Measurements from ENCODE around the gene PTH1R. TPM values are rescaled to one million over a fixed set of nuclear protein-coding genes. Genes with fewer than 3 reads are reported as not detected.
A peak's percentile ranks its signal among the peaks of the same experiment; 100 is the strongest.

Gene PTH1R
- total and polyA plus RNA-seq, 2 experiments from 2014 or later: 0.60 to 1.3 TPM

DNA sequence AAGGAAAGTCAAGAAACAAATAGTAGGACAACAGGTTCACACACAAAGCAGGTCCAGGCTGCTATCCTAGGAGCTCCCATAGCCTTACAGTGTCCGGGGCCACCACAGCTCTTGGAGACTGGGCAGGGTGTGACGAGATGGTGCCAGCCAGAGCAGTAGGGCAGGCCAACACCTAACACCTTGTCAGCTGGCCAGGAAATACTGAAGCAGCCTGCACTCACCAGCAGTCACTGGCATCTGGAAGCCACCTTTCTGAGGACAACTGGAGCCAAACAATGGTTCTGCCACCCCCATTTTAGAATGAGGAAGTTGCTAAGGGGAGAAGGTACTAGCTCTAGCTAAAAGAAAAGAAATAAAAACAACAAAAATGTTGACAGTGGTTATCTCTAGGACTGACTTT, 51.8 kb downstream of the PTH1R start:
- H2AFZ ChIP-seq: no peak overlapping the region
- TF ChIP-seq EZH2phosphoT487 (IDR thresholded peaks at IDR 0.05; ENCODE audit: insufficient read depth, low read depth): no peak
- peaks cover 16% of the 10 kb centered on the region; the same call in 1 of the 2 replicates for H3F3A ChIP-seq (ENCODE audit: insufficient read depth)
- H3K79me2 ChIP-seq (ENCODE audit: insufficient read depth): peaks cover 87% of the 10 kb centered on the region
- H3K27me3 ChIP-seq (replicated peaks; ENCODE audit: insufficient read depth): no peaks in the 10 kb centered on the region
- H3K36me3 ChIP-seq (ENCODE audit: low read depth): 0 out of 2 replicates have a peak, but pooled peaks cover 7% of the 10 kb centered on the region
- no peak overlapping the region for H3K4me3 ChIP-seq
- H3K9me2 ChIP-seq (ENCODE audit: insufficient read depth): no peaks in the 10 kb centered on the region
- no peaks in the 10 kb centered on the region for H4K20me1 ChIP-seq (ENCODE audit: insufficient read depth)
- no peak overlapping the region for H3K4me2 ChIP-seq (ENCODE audit: unreplicated experiment)
- WGBS, 2 experiments (ENCODE audit: low coverage in 1 of 2, low lambda C conversion rate in 2 of 2, missing lambda C conversion rate in 2 of 2): 97 to 100% methylated on average over 2 of the region's 2 CpGs
- no peak for DNase-seq
- in situ Hi-C loops (cut with MboI): no loop called here
- no peak overlapping the region for H3K27ac ChIP-seq
- H3K9me3 ChIP-seq (ENCODE audit: low read depth): no peaks in the 10 kb centered on the region
- H3K4me1 ChIP-seq (ENCODE audit: insufficient read depth): peaks cover 28% of the 10 kb centered on the region
- no peak overlapping the region for H3K9ac ChIP-seq

- TF ChIP-seq EZH2phosphoT487 (IDR thresholded peaks at IDR 0.05; ENCODE audit: insufficient read depth, low read depth) (no peak), EZH2 (IDR thresholded peaks at IDR 0.05; ENCODE audit: insufficient read depth, poor library complexity, severe bottlenecking) (no peak)
- peaks cover 38% of the 10 kb centered on the region for H3K4me1 ChIP-seq (ENCODE audit: insufficient read depth)
- 73 to 81% methylated on average over 9 of the region's 9 CpGs for WGBS, 2 experiments (ENCODE audit: low coverage in 1 of 2, low lambda C conversion rate in 2 of 2, missing lambda C conversion rate in 2 of 2)
Observed at GRCh38 chr3:46930166-46930944, 52.8 kb downstream of the PTH1R start.

GRCh38 chr3:46930945-46931403, 53.5 kb downstream of the PTH1R start:
- Histone ChIP-seq H3K4me3 (no peak overlapping the region), H3K9ac (no peak overlapping the region), H3K4me1 (ENCODE audit: insufficient read depth) (peaks cover 43% of the 10 kb centered on the region), H3K9me2 (ENCODE audit: insufficient read depth) (no peaks in the 10 kb centered on the region), H3K36me3 (ENCODE audit: low read depth) (0 out of 2 replicates have a peak, but pooled peaks cover 5% of the 10 kb centered on the region), H3K27ac (peak overlapping the region; percentile 21; the same call in 1 of the 2 replicates), H3K79me2 (ENCODE audit: insufficient read depth) (peaks cover 86% of the 10 kb centered on the region), H3K4me2 (ENCODE audit: unreplicated experiment) (peak overlapping the region; percentile 9), H3K27me3 (replicated peaks; ENCODE audit: insufficient read depth) (no peaks in the 10 kb centered on the region), H4K20me1 (ENCODE audit: insufficient read depth) (no peaks in the 10 kb centered on the region), H2AFZ (no peak overlapping the region), H3F3A (ENCODE audit: insufficient read depth) (peaks cover 29% of the 10 kb centered on the region), H3K9me3 (ENCODE audit: low read depth) (no peaks in the 10 kb centered on the region)
- DNase-seq: no peak
- in situ Hi-C loops (cut with MboI): no loop called here
- TF ChIP-seq EZH2 (IDR thresholded peaks at IDR 0.05; ENCODE audit: insufficient read depth, poor library complexity, severe bottlenecking) (no peak), EZH2phosphoT487 (IDR thresholded peaks at IDR 0.05; ENCODE audit: insufficient read depth, low read depth) (no peak)
- WGBS, 2 experiments (ENCODE audit: low coverage in 1 of 2, low lambda C conversion rate in 2 of 2, missing lambda C conversion rate in 2 of 2): 67 to 72% methylated on average over 3 of the region's 3 CpGs

More at GRCh38 chr3:46930166-46930944, 52.8 kb downstream of the PTH1R start:
- Histone ChIP-seq H4K20me1 (ENCODE audit: insufficient read depth) (no peaks in the 10 kb centered on the region), H3K9me3 (ENCODE audit: low read depth) (no peaks in the 10 kb centered on the region), H3K9ac (no peak overlapping the region), H3F3A (ENCODE audit: insufficient read depth) (peaks cover 26% of the 10 kb centered on the region), H2AFZ (no peak overlapping the region), H3K4me2 (ENCODE audit: unreplicated experiment) (peak overlapping the region; percentile 9), H3K27me3 (replicated peaks; ENCODE audit: insufficient read depth) (no peaks in the 10 kb centered on the region), H3K27ac (0 out of 2 replicates have a peak overlapping the region, but pooled peaks have one; percentile 21), H3K4me3 (no peak overlapping the region), H3K36me3 (ENCODE audit: low read depth) (0 out of 2 replicates have a peak, but pooled peaks cover 5% of the 10 kb centered on the region), H3K9me2 (ENCODE audit: insufficient read depth) (no peaks in the 10 kb centered on the region), H3K79me2 (ENCODE audit: insufficient read depth) (peaks cover 91% of the 10 kb centered on the region)
- in situ Hi-C loops (cut with MboI): no loop called here
- DNase-seq: no peak

DNA sequence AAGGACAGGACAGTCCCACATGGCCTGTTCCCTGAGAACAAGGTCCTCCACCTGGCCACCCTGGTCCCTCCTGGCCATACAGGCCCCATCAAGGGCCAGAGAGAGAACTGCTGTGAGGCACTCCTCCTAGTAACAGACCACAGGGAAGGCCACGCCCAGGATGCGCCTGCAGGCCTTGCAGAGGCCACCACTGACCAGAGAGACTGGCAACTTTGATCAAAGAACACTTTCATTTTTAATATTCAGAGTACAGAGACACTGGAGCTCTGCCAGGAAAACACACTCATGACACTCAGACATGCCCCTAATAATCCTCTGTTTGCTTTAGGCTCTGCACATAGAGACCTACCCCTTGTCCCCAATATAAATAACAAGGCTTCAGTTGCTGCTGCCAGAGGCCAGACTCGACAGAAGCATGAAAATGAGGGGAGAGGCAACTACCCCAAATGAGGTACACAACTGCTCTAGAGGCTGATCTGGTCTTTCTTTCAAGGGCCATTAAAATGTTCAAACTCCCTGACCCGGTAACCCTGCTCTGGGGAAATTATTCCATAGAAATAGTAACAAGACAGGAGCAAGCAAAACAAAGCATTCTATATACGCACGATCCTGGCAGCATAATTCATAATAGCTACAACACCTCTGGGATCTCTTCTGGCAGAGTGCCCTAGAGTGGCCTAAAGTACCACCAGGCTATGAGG, 54.3 kb downstream of the PTH1R start:
- peak; percentile 56 for DNase-seq
- Histone ChIP-seq H3K4me3 (no peak overlapping the region), H2AFZ (no peak overlapping the region), H3K4me1 (ENCODE audit: insufficient read depth) (peaks cover 52% of the 10 kb centered on the region), H3K36me3 (ENCODE audit: low read depth) (0 out of 2 replicates have a peak, but pooled peaks cover 5% of the 10 kb centered on the region), H4K20me1 (ENCODE audit: insufficient read depth) (no peaks in the 10 kb centered on the region), H3K9me2 (ENCODE audit: insufficient read depth) (no peaks in the 10 kb centered on the region), H3K9ac (no peak overlapping the region), H3K27ac (peak overlapping the region; percentile 21; the same call in 1 of the 2 replicates), H3F3A (ENCODE audit: insufficient read depth) (peaks cover 37% of the 10 kb centered on the region), H3K9me3 (ENCODE audit: low read depth) (no peaks in the 10 kb centered on the region), H3K27me3 (replicated peaks; ENCODE audit: insufficient read depth) (no peaks in the 10 kb centered on the region), H3K4me2 (ENCODE audit: unreplicated experiment) (peak overlapping the region; percentile 41), H3K79me2 (ENCODE audit: insufficient read depth) (peaks cover 84% of the 10 kb centered on the region)
- WGBS, 2 experiments (ENCODE audit: low coverage in 1 of 2, low lambda C conversion rate in 2 of 2, missing lambda C conversion rate in 2 of 2): 78 to 81% methylated on average over 6 of the region's 6 CpGs
- in situ Hi-C loops (cut with MboI): no loop called here
- TF ChIP-seq EZH2phosphoT487 (IDR thresholded peaks at IDR 0.05; ENCODE audit: insufficient read depth, low read depth) (no peak), EZH2 (IDR thresholded peaks at IDR 0.05; ENCODE audit: insufficient read depth, poor library complexity, severe bottlenecking) (no peak)
